Pulmonary artery endothelial cell (primary cell): ENCODE data around the gene ASAP3. TPM values are rescaled to one million over a fixed set of nuclear protein-coding genes. Genes with fewer than 3 reads are reported as not detected.
"Not testable (repeated sequence)": the region's sequence is repeated elsewhere in the genome, so short reads cannot be mapped to it uniquely, and the experiment has no call there.

ENCODE experiments used
- DNase-seq: peaks from one replicate; pipeline ENCODE4 v3.0.0-alpha.2; 2011; ENCODE audit warnings: low read depth, low spot score
- total RNA-seq: library from RNA; depleted of rRNA; stranded (reverse); fragments of >200 nt; gene quantifications from 2 replicates; pipeline ENCODE4 v1.2.3, GENCODE V29; 2014

ASAP3 gene
- total RNA-seq, 1 donor from 2014 or later: 8.0 TPM

DNA sequence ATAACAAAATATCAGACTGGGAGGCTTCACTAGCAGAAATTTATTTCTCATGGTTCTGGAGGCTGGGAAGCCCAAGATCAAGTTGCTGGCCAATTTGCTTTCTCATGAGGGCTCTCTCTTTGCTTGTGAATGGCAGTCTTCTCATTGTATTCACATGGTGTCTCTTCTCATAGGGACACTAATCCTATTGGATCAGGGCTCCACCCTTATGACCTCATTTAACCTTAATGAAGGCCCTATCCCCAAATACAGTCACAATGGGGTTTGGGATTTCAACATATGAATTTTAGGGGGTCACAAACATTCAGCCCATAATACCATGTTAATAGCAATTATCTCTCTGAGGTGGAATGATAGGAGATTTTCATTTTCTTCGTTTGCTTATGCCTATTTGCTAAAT is 84.8 kb downstream of the ASAP3 start:
- no peak for DNase-seq

DNA sequence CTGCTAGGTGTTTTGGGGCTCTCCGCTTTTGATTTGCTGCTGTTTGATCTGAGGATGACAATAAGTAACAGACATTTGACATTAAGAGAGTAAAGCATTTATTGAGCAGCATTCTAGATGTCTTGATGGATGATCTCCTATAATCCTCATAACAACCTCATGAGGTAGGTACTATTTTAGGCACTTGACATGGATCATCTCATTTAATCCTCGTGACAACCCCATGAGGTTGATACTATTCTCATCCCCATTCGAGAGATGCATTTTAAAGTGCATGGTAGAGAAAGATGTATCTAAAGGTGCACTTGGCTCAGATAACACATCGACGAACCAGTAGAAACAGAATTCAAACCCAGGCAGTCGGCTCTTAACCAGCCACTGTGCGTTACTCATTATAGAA is 86.1 kb downstream of the ASAP3 start:
- no peak for DNase-seq

DNA sequence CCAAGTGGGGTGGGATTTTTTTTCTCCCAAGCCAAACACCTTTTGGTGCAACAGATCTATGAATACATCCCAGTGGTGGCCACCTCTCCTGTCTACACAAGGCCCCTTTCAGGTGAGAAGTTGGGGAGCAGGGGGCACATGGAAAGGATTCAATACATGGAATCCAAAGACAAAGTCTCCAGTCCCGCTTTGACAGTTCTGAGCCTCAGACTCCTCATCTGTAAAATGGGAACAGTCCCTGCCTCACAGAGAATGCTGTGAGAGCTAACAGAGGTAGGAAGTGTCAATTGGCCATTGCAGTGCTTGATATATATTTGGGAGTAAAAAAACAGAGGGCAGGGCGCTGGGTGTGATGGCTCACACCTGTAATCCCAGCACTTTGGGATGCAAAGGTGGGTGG is 87.6 kb downstream of the ASAP3 start:
- no peak for DNase-seq

DNA sequence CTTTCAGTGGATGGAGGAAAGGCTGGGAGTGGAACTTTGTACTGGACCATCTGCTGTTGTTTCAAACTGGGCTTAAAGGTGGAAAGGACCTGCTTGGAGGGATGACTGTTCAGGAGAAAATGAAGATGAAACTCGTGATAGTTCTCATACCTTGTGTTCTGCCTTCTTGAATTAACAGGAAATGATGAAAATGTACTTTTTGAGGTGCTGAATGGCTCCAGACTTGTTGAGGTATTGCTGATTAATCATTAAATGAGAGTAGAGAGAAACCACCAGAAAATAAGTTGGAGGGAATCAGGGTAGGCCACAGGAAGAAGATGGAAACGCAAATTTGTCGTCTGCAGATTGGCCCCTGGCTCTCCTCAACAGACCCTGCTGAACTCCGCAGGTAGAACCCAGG is 88.1 kb downstream of the ASAP3 start:
- DNase-seq: no peak

DNA sequence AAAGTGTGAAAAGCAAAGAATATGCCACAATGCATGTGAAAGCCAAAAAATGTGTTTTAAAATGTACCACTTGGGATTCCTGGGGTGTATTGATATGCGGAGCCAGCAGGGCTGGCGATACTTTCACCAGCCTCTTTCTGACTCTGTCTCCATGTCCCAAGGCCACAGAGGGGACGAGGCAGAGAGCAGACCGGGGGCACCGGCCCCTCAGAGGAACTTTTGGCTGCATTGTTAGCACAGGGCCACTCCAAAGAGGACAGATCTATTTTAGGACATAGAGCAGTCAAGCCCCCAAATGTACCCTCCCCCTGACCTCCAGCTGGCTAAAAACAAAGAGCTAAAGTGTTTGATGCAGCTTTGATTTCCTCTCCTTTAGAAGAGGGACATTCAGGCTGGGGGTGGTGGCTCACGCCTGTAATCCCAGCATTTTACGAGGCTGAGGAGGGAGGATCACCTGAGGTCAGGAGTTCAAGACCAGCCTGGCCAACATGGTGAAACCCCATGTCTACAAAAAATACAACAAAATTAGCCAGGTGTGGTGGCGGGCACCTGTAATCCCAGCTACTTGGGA is 88.7 kb downstream of the ASAP3 start:
- DNase-seq: no peak

DNA sequence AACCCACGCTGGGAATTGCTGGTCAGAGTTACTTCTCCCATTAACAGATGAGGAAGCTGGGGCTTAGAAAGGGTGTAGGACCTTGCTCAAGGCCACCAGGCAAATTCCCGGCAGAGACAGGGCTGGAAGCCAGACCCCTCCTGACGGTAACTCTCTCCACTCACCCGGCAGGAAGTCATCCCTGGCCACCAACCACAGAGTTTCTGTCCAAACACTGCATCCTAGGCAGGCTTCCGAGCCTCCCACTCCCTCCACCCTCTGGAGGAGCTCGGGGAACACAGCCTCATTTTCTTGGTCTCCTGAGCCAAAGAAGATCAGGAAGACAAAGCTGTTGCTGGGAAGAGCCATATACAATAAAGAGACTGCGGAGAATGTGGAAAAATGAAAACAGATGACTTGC is 89.3 kb downstream of the ASAP3 start:
- no peak for DNase-seq

DNA sequence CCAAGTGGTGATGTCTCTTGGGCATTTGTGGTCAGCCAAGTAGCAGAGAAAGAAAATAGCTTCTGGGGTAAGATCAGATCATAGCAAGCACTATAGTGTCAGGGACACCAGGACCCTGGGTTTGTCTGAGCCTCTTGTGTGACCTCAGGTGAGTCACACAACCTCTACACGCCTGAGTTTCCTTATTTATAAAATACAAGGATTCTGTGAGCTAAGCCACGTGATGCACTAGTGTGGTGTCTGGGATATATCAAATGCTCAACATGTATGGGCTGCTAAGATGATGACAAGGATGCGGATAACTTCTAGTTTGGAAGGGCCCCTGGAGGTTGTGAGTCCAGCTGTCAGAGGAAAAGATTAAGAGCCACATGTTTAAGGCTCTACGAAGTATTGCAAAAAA is 89.8 kb downstream of the ASAP3 start:
- no peak for DNase-seq

DNA sequence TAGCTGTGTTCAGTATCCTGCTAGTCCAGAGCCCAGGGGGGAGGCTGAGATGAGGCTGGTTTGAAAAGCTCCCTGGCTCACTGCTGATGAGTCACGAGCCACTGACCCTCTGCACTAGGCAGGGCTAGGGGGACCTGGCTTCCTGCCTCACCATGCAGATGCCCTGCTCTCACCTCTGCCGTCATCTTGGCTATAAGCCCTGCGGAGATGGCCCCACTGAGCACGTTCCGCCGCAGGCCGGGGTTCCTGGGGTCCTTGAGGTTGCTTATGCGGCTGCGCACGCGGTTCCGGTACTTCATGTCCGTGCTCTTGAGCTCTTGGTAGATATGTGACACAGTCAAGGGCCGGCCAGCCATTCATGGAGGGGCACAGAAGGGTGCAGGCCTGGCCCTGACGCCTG is 90.3 kb downstream of the ASAP3 start:
- no peak for DNase-seq

DNA sequence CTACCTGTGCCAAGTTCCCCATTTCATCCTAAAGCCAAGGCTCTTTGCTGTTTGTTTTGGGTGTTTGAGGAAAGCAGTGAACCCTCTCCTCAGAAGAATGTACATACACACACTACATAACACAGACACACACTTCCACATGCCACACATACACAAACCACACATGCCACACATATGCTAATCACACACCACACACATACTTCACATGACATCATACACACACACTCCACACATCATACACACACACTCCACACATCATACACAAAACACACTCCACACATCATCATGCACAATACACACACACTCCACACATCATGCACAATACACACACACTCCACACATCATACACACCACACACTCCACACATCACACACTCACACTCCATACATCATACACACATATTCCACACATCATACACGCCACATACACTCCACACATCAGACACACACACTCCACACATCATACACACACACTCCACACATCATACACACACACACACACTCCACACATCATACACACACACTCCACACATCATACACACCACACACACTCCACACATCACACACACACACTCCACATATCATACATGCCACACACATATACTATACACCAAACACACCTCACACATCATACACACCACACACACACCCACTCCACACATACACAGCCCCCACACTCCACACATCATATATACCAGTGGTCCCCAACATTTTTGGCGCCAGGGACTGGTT is 91.7 kb downstream of the ASAP3 start:
- no peak for DNase-seq

DNA sequence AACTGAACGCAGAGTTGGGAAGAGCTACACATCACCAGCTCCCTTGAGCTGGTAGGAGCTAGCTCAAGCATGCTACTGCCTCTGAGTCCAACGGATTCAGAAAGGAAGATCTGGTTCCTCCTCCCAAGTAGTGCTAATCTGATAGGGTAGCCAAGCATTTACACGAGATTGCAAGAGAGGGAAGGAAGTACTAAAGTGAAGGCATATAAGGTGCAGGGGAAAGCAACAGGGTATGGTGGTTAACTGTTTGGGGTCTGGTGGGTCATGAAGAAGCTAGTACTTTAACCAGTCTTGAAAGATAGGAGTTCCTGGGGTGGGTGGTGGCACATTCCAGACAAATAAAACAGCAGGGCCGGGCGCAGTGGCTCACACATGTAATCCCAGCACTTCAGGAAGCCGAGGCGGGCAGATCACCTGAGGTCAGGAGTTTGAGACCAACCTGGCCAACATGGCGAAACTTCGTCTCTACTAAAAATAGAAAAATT is 94.1 kb downstream of the ASAP3 start:
- DNase-seq: no peak

DNA sequence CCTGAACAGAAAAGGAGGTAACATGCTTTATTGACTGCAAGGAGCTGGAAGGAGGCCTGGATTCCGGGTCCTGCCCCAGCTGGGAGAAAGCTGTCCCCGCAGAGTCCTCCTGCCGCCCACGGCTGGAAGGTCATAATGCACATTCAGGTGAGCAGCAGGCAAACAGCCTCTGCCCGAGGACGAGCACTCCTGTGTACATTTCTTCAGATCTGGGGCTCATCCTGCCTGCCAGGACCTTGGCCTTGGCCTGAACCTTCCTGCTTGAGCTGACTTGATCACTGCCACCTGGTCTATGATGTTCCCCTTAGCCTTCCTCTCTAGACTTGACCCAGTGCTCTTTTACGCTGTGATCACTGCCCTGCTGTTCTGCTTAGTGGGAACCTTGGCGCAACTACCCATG is 96.5 kb downstream of the ASAP3 start:
- no peak for DNase-seq

DNA sequence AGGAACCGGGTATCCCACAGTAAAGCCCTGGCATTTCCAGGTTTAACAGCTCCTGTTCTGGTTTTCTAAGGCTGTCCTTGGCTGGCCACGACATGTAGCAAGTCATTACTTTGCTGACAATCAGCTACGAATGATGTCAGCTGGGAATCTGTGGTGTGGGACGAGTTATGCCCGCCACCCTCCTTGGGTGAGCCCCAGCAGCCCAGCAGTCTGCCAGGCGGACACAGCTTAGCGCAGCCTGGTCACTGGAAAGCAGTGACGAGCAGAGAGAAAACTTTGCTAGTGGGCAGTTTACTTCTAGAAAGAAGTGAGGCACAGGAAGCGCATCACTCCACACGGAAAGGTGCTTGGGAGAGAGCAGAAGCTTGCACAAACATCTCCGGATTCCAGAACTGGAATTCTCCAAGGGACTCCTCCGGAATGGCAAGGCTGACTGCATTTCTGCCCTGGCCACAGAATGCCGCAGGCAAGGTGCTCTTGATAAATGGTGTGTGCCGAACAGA is 98.8 kb downstream of the ASAP3 start:
- DNase-seq: no peak

DNA sequence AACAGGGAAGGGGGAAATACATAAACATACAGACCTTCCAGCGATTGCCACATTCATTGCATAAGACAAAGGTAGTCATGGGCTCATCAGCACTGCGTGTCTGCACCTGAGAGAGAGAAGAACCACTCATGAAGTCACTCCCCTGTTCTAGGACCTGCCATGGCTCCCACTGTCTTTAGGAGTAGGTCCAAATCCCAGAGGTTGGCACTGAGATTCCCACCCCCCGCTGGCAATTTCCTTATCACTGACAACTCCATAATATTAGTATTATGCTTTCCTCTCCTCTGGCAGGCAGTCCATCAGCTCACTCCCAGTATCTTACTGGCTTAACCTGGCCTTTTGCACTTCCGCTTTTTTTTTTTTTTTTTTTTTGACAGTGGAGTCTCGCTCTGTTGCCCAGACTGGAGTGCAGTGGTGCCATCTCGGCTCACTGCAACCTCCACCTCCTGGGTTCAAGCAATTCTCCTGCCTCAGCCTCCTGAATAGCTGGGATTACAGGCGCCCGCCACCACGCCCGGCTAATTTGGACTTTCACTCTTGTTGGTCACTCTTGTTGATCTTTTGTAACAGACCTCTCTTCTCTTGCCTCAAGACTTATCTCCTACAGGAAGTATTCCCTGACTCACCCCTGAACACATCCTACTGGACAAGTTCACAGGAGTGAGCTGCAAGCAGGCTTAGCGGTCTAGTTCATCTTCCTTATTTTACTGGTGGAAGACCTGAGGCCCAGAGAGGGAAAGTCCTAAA is 99.5 kb downstream of the ASAP3 start:
- DNase-seq: no peak

DNA sequence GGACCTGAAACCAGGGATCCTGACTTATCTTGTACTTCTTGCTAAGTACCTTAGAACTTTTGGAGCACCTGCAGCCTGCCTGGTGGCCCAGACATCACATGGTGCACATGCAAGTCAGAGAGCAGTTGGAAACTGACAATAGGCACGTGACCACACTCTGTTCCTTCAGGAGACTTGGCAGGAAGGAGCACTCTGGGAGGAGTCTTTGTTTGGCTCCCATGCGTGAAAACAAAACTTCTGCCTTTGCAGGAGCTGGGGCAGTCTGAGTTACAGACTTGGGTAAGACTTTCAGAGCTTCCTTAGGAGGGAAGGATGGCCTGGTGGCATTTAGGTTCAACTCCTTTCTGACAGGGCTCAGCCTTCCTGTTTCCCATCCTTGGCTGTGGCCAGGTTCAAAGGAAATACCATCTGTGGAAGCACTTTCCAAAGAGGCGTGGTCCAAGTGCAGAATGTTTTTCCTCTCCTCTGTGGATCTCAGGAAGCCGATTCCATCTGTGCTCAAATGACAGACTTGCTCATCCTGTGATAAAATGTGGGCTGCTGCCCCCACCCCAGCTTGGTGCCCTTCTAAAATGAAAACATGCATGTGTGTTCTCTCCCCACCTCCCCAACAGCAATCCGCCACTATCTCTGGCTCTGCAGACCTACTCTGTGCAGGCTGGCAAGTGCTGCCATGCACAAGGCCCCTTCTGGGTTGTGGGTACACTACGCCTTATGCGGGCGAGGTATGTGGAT is 100.2 kb downstream of the ASAP3 start:
- no peak for DNase-seq

DNA sequence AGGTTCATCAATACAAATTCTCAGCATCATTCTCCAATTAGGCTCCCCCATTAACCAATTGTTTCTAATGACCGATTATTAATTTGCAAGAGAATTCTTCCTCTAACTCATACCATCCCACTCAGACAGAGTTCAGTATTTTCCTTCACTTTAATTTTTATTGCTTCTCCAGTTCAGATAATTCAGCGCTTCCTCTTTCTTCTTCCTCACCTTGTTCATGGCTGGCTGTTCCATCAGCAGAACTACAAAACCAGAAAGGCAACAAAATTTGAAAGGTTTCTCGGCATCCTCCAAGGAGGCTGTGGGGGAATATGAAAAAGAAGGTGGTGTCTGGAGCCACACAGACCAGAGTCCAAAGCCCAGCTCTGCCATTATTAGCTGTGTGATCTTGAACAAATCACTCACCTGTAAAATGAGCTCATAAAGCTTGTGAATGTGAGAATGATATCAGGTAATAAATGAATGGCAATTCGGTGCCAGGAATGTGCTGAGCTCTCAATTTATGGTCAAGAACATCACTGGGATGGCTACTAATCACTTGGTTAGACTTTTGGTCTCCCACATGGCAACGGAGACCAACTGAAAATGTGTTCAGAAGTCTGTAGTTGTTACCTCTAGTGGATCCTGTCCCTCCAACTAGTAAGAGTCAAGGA is 102.6 kb downstream of the ASAP3 start:
- no peak for DNase-seq

DNA sequence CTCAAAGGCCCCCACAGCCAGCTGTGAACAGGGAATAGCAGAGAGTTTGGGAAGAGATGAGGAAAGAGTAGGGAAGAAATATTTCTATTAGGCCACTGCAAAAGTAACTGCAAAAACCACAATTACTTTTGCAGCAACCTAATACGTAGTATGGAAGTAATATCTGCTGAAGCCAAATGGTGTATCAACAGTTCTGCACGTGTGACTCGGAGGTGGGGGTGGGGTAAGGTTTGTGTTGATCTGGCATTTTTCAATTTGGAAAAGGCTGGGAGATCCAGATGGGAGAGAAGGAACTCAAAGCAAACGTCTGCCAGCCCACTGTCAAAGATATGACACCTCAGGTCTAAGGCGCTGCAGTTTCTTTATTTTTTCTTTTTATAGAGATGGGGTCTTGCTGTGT is 103.3 kb downstream of the ASAP3 start:
- no peak for DNase-seq

DNA sequence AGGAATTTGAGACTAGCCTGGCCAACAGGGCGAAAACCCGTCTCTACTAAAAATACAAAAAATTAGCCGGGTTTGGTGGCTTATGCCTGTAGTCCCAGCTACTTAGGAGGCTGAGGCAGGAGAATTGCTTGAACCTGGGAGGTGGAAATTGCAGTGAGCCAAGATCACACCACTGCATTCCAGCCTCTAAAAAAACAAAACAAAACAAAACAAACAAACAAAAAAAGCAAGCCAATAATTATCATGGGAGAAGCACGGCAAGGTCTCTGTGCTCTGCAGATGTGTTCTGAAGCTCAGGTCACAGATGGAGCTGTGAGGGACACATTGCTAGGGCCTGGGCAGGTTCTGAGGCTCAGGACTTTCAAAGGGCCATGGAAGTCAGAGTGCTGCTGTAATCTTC is 103.7 kb downstream of the ASAP3 start:
- not testable (repeated sequence) for DNase-seq
